ENCODE results near the gene SLC33A1. TPM values are rescaled to one million over a fixed set of nuclear protein-coding genes. Genes with fewer than 3 reads are reported as not detected.
"Not testable (repeated sequence)": the region's sequence is repeated elsewhere in the genome, so short reads cannot be mapped to it uniquely, and the experiment has no call there.

The SLC33A1 gene
- total and polyA plus RNA-seq, 3 donors from 2014 or later = 25.5 to 40.1 (median 36.2) TPM

DNA sequence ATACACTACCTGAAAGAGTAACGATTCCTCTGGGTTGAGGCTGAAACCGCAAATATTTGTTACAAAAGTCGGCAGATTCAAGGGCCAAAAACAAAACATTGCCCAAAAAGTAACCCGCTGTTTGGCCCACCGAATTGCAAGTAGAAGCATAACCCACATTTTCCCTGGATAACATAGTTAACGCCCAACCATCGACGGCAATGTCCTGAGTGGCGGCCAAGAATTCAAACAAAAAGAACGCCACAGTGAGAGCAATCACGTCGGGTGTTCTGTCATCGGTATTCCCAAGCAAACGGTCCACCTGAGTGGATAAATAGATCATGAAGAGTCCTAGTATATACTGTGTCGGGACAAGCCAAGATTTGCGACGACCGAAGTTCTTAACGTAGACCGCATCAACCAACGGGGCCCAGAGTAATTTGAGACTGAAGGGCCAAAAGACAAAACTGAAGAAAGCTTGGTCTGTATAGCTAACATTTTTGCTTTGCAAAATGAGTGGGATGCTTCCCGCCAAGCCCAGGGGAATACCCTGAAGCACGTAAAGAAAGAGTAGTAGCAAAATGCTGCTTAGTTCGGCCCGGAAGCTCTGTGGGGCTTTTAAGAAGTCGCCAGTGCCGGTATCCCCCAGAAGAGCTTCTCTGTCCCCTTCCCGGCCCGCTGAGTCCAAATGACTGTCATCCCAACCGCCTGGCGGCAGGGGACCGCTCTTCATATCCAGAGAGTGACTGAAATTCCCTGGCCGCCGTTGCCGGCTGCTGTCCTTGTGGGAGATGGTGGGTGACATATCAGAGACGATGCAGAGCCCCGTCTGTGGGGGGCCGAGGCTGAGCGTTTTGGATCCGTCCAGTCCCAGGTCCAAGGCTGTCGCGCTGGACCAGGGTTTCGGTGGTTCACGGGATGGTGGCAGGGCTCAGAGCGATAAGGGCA lies 750 bp downstream of the SLC33A1 start:
- H3K4me3 ChIP-seq = peak overlapping the region; percentile 96 to 97
- no peaks in the 10 kb centered on the region for H3K36me3 ChIP-seq (ENCODE audit: low read depth, missing control alignments)
- no peaks in the 10 kb centered on the region for H3K9me3 ChIP-seq
- peak; percentile 22 for DNase-seq
- peaks cover 15% of the 10 kb centered on the region for H3K4me1 ChIP-seq
- peak overlapping the region; percentile 92 to 96 for H3K27ac ChIP-seq
- H3K27me3 ChIP-seq = no peaks in the 10 kb centered on the region
- no peak for TF ChIP-seq CTCF (IDR thresholded peaks at IDR 0.05)
- no peak for TF ChIP-seq POLR2A (IDR thresholded peaks at IDR 0.05)
- 2% methylated on average over 29 to 44 of the region's 45 CpGs for WGBS, 2 donors
- intact Hi-C loops (cut with DNase I; ENCODE audit: low total_unique reads) = no loop called here

DNA sequence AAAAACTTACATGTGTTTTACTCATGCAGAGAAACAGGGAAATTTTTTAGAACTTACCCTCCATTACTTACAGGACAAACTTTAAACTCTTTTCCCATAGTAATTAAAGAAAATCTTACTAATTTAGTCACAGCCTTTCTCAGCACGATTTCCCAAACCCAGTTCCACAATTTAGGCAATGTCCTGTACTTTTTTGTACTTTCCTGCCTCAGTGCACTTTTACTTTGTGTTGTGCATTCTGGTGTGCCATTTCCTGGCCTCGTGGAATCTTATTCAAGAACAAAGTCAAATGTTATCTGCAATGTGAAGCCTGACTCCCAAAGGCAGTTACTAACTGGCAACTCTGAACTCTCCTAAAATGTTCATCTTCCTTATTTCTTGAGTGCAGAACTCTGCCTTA lies 1.9 kb downstream of the SLC33A1 start:
- H3K9me3 ChIP-seq = no peaks in the 10 kb centered on the region
- H3K4me3 ChIP-seq = peak overlapping the region; percentile 96 to 97
- peaks cover 18% of the 10 kb centered on the region for H3K4me1 ChIP-seq
- DNase-seq = no peak
- H3K36me3 ChIP-seq (ENCODE audit: low read depth, missing control alignments) = no peaks in the 10 kb centered on the region
- WGBS, 2 donors = 24 to 36% methylated on average over 2 of the region's 2 CpGs
- H3K27me3 ChIP-seq = no peaks in the 10 kb centered on the region
- intact Hi-C loops (cut with DNase I; ENCODE audit: low total_unique reads) = no loop called here
- H3K27ac ChIP-seq = peak overlapping the region in 1 of 2 donors; percentile 47
- TF ChIP-seq CTCF (IDR thresholded peaks at IDR 0.05) (no peak), POLR2A (IDR thresholded peaks at IDR 0.05) (no peak)

GRCh38 chr3:155849404-155849803 lies 4.8 kb downstream of the SLC33A1 start:
- DNase-seq; H3K9me3 ChIP-seq; H3K36me3 ChIP-seq (ENCODE audit: low read depth, missing control alignments); H3K4me3 ChIP-seq; intact Hi-C loops (cut with DNase I; ENCODE audit: low total_unique reads); H3K27ac ChIP-seq; H3K27me3 ChIP-seq: not testable (repeated sequence)
- 85 to 91% methylated on average over 3 of the region's 3 CpGs for WGBS, 2 donors
- H3K4me1 ChIP-seq = peaks cover 18% of the 10 kb centered on the region

GRCh38 chr3:155847993-155848392 lies 6.2 kb downstream of the SLC33A1 start:
- peaks cover 18% of the 10 kb centered on the region for H3K4me1 ChIP-seq
- no peak for TF ChIP-seq POLR2A (IDR thresholded peaks at IDR 0.05)
- no peak for TF ChIP-seq CTCF (IDR thresholded peaks at IDR 0.05)
- H3K27me3 ChIP-seq = no peaks in the 10 kb centered on the region
- intact Hi-C loops (cut with DNase I; ENCODE audit: low total_unique reads) = no loop called here
- no peak for DNase-seq
- 96 to 97% methylated on average over 3 of the region's 3 CpGs for WGBS, 2 donors
- no peak overlapping the region for H3K27ac ChIP-seq
- H3K36me3 ChIP-seq (ENCODE audit: low read depth, missing control alignments) = no peaks in the 10 kb centered on the region
- no peaks in the 10 kb centered on the region for H3K9me3 ChIP-seq
- no peak overlapping the region for H3K4me3 ChIP-seq

- Histone ChIP-seq H3K27ac (no peak overlapping the region), H3K9me3 (no peaks in the 10 kb centered on the region), H3K36me3 (ENCODE audit: low read depth, missing control alignments) (no peaks in the 10 kb centered on the region), H3K4me1 (peaks cover 3% of the 10 kb centered on the region), H3K27me3 (no peaks in the 10 kb centered on the region), H3K4me3 (no peak overlapping the region)
- intact Hi-C loops (cut with DNase I; ENCODE audit: low total_unique reads) = no loop called here
- WGBS, 2 donors = 84 to 88% methylated on average over 3 of the region's 3 CpGs
- no peak for TF ChIP-seq POLR2A (IDR thresholded peaks at IDR 0.05)
- TF ChIP-seq CTCF (IDR thresholded peaks at IDR 0.05) = no peak
- DNase-seq = no peak
Measured at GRCh38 chr3:155846119-155846518, 8.1 kb downstream of the SLC33A1 start.
